Dermis blood vessel endothelial cell (primary cell): ENCODE results near the gene CRAMP1. TPM values are rescaled to one million over a fixed set of nuclear protein-coding genes. Genes with fewer than 3 reads are reported as not detected.

Experiments used
- DNase-seq: peaks from one replicate; pipeline ENCODE4 v3.0.0; 2010
- total RNA-seq: library from RNA; depleted of rRNA; stranded (reverse); fragments of >200 nt; gene quantifications from 2 replicates; pipeline ENCODE4 v1.2.3, GENCODE V29; 2014

Gene CRAMP1
- total RNA-seq, 1 donor from 2014 or later: 12.9 TPM

DNA sequence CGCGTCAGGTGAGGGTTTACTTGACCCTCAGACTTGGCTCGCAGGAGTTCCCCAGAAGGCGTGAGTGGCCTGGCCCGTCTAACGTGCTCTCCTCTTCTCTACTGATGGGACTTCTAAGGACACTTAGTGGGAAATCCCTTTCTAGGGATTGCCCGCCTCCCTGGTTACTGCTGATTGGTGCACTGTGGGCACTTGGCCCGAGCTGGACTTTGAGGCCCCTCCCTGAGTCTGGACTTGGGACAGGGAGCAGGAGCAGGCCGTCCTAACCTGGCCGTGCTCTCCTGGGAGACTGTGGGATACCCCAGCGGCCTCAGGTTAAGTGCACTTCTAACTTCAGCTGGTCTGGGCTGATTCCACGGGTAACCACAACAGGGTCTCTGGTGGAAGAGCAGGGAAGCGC, 15.0 kb upstream of the CRAMP1 start:
- no peak for DNase-seq

DNA sequence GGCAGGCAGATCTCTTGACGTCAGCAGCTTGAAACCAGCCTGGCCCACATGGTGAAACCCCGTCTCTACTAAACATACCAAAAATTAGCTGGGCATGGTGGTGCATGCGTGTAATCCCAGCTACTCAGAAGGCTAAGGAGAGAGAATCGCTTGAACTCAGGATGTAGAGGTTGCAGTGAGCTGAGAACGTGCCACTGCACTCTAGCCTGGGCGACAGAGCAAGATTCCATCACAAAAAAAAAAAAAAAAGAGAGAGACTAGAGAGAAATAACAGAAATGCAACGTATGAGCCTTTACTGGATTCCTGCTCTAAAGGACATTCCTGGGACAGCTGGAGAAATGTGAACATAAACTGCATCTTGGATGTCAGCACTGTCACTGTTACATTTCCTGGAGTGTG, 11.1 kb upstream of the CRAMP1 start:
- no peak for DNase-seq

DNA sequence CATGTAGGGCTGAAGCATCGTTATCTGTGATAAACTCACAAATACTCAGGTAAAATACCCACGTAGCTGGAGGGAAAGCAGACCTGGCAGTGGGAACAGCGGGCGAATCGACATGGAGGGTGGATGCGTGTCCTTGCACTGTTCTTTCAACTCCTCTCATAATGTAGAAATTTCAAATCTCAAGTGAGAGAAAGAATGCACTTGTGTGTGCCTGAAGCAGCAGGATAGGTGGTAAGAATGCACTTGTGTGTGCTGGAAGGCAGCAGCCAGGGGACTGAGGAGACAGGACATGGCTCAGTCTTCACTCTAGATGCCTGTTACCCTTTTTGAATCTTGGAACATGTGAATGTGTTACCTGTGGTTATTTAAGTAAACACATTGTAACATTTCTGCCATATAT, 10.7 kb upstream of the CRAMP1 start:
- DNase-seq: no peak

DNA sequence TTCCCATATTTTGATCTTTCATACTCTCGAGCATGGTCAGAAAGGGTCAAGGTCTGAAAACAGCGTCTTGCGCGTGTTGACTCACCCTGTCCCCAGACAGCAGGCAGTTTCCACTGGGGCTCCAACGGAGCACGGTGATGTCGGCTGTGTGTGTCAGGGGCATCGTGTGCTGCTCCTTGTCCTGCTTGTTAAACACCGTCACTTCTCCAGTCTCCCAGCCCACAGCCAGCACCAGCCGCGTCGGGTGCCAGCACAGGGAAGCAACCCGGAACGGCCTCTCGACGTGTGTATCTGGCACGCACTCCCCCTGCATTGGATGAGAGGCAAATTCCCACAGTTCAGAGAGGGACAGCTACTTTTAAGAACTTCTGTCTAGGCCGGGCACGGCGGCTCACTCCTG, 9.9 kb upstream of the CRAMP1 start:
- no peak for DNase-seq

DNA sequence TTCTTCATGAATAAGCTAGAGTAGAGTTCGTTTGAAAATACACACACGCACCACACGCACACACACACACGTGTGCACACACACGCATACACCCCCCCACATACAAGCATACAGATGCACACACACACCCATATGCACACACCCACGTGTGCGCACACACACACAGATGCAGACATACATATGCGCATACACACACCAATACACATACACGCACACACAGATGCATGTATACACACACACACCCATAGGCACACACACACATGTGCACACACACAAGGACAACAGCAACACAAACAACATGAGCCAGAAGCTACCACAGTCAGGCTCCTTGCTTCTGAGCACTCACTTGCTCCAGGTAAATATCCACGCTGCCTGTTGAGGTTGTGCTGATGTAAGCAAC, 5.4 kb upstream of the CRAMP1 start:
- no peak for DNase-seq

DNA sequence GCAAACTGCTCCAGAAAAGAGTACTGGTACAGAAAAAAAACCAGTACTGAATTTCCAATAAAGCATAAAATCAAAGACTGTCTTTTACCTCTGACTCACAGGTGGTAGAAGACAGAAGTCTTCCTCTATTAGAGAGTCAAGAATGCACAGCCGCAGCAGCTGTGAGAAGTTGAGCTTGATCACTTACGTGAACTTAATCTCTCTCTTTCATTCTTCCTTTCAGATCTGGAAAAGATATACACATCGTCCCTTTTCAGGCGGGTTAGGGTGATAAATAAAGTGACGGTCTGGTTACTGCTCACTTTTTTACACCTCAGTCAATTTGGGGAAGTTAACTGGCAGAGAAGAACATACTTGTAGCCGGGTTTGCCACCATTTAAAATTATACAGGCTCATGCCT, 4.2 kb upstream of the CRAMP1 start:
- DNase-seq: no peak

DNA sequence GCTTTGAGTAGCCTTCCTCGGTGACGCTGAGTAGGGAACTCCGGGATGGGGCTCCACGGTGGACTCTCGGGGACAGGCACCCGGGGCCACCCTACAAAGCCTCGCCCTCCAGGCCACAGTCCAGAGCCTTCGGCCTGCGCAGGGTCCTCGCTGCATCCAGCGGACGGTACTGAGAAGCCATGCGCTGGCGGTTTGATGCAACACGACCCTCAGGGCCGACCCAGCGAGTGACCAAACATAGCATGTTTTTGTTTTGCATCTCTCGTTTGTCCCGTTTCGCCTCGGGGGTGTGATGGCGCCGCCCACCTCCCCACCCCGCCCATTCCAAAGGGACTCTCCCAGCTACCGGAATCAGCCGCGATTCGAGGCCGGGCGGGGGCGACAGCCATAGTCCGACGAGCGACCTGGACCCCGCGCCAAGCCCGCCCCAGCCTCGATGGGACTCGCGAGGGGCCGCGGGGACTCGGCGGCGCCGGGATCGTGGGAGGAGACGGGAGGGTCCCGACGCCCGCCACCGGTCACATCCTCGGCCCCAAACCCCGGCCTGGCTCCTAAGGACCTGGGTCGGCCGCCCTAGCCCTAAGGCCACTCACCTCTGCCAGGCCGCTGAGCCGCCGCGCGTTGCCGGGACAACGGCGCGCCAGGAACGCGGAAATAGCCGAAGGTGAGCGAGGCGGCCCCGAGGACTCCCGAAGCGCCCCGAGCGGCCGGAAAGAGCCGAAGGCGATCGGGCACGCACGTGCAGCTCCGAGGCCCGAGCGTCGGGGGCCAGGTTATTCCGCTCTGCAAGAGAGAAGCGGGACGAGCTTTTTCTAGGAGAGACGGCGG, 1.9 kb upstream of the CRAMP1 start:
- peak; percentile 93 for DNase-seq

DNA sequence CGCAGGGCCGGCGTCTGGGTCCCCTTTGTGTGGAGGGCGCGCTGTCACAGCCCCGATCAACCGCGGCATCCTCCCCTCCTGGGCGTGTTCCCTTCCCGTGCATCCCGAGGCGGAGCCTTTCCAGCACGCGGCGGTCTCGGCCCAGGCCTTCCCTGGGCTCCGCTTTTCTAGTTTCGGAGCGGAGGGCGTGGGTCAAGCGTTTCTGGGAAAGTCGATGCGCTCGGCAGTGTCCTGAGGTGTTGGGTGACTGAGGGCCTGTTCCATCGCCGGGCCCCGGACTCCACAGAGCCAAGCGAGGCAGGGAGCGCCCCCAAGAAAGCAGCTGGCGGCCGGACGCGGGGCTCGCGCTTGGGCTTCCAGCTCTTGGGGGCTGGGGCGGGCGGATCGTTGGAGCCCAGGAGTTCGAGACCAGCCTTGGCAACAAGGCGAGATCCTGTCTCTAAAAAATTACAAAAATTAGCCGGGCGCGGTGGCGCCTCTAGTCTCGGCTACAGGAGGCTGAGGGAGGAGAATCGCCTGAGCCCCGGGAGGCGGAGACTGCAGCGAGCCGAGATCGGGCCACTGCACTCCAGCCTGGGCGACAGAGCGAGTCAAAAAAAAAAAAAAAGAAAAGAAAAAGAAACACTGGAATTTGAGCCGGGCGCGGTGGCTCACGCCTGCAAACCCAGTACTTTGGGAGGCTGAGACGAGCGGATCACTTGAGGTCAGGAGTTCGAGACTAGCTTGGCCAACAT, 1.1 kb upstream of the CRAMP1 start:
- DNase-seq: peak; percentile 7

DNA sequence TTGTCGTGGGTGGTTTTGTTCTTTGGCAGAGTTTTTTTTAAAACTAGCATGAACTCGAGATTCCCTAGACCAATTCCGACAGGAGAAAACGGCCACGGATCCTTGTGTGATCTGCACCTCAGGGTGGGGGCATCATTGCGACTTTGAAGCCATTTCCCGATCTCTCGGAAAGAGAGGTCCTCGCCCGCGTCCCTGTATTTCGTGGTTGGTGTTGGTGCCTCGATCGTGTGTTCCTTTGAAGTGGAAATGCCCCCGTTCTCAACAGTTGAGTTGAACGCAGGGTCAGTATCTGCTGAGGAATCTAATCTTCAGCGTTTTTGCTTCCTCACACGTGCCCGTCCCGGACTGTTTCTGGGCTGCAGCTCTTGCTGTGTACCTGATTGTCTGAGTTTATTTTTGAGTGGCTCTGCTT, 1.1 kb downstream of the CRAMP1 start:
- peak; percentile 32 for DNase-seq

DNA sequence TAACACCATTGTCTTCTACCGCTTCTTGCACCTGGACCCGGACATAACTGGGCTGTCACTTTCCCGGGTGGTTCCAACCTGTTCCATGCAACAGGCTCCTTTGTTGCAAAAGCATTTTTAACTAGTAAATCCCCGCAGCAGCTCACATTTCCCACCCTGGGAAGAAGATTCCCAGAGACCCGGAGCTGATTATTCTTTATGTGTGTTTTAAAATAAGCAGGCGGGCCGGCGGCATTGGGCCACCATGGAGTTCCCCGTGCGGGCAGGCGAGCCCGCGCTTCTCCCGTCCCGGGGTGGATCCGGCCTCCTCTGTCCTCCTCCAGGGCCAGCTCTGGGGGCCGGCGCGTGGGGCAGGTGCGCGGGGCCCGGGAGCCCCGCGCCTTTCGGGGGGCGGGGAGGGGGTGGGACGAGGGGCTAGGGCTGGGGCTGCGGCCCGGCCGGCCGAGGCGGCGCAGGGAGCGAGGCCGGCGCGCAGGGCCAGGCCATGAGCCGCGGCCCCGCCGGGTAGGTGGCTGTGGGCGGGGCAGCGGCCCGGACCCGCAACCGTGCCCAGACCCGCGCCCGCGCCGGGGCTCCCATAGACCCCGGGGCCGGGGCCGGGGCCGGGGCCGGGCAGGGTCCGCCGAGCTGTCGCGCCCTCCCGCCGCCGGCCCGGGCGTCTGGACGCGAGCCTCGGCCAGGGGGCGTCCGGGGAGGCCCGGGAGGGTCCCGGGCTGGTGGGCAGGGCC, 1.7 kb downstream of the CRAMP1 start:
- DNase-seq: peak; percentile 32

DNA sequence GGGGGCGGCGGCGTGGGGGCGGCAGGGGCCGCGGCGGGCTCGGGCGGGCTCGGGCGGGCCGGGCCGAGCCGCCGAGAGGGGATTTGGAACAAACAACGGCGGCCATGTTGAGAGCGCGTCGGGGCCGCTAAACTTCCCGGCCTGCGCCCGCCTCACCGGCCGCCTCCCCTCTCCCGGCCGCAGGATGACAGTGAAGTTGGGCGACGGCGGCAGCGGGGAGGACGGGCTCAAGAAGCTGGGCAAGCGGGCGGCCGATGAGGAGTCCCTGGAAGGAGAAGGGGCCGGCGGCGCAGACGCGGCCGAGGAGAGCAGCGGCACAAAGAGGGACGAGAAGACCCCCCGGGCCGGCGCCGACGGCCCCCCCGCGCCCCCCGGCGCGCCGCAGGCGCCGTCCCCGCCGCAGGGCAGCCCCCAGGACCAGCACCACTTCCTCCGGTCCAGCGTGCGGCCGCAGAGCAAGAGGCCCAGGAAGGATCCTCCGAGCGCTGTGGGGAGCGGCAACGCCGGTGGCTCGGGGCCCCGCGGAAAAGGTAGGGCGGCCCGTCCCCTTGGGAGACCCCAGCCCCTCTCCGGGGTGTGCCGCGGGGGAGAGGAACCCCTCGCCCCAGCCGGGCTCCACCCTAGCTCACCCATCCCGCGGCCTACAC, 2.4 kb downstream of the CRAMP1 start:
- peak; percentile 64 for DNase-seq

DNA sequence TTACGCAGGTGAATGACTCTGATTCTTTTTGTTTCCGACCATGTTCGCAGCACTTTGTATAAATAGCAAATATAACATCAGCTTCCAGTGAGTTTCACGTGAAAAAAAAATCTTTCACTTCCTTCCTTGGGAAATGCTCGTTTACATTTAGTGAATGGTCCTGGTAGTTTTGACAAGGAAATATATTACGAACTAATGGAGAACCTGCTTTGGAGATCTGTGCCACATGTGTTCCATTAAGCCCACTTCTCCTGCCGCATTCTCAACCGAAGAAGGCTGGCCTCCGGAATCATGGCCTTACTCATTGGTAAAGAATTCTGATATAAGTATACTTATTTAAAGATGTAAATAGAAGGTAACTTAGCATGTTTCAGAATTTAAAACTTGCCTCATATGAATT, 3.6 kb downstream of the CRAMP1 start:
- DNase-seq: peak; percentile 49

DNA sequence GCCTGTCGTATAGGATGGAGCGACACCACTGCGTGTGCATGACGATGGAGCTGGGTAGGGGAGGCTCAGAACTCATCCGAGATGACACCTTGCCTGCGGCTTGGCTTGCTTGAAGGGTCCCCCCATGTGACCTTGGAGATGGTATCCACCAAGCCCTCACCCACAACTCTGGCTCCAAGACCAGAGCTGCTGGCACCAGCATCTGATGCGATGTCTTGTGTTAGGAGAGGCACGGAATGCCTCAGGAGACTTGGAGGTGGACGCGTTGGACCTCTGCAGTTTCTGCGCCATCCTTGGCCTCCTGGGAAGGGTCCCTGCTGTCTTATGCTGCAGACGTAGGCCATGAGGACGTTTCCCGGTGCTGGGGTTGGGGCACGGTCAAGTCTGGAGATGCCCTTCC, 7.8 kb downstream of the CRAMP1 start:
- DNase-seq: no peak

DNA sequence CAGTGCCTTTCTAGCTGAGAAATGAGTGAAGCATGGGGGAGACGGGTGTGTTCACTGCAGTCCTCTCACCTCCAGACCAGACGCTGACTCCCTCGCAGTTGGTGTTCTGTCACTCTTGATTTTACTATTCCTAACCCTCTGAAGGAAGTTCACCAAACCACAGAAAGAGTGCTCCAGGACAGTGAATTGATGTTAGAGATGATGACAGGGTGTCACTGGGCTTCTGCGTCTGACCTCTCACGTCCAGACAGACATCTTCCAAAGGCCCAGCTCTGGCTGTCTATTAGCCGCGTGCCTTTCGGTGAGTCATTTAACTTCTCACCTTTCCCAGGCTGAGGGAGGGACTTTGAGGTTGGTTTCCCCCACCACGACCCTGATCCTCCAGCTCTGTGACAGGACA, 8.2 kb downstream of the CRAMP1 start:
- no peak for DNase-seq

DNA sequence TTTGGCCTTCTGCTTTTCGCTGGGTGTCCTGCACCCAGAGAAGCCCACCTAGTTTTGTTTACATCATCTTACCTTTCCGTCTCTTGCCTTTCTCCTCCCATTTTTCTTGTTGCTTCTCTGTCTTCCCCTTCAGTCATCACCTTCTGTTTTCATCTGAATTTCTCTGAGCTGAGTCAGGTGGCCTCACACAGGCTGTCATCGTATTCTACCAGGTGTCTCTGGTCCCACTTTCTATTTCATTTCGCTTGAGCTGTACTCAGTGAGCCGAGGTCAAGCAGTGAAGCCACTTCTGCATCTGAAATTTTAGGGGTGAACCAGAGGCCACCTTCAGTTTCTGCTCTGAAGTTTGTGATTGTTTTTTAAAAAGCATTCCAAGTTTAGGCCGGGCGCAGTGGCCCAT, 9.7 kb downstream of the CRAMP1 start:
- no peak for DNase-seq

DNA sequence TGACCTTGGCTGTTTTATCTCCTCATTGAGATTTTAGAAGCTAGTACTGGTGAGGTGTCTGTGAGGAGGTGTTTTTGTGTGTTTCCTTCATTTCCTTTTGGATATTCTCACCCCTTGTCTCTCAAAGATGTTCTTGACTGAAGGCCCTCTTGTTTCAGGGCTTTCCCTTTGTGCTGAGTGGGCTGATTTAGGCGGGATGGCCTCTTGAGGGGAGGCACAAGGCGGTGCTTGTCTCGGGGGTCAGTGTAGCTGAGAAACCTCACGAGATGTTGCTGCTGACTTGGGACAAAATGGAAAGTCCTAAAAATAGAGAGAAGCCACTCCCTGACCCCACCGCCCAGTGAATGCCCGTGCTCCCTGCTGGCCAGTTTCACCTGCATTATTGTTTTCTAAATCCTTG, 14.2 kb downstream of the CRAMP1 start:
- no peak for DNase-seq

DNA sequence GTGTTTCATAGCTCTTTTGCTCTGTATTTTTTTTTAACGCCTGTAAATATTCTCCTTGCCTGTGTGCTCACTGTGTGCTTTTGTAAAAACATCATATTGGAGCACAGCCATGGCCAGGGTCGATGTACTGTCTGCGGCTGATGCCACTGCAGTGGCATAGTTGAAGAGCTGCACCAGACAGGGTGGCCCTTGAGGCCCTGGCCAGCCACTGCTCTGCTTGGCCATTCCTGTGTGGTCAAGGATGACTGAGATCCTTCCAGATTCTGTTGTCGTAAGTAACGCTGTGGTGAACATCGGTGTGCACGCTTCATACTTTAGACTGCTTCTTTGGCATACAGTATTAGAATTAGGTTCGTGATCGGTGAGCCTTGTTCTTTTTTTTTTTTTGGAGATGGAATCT, 14.6 kb downstream of the CRAMP1 start:
- DNase-seq: no peak

DNA sequence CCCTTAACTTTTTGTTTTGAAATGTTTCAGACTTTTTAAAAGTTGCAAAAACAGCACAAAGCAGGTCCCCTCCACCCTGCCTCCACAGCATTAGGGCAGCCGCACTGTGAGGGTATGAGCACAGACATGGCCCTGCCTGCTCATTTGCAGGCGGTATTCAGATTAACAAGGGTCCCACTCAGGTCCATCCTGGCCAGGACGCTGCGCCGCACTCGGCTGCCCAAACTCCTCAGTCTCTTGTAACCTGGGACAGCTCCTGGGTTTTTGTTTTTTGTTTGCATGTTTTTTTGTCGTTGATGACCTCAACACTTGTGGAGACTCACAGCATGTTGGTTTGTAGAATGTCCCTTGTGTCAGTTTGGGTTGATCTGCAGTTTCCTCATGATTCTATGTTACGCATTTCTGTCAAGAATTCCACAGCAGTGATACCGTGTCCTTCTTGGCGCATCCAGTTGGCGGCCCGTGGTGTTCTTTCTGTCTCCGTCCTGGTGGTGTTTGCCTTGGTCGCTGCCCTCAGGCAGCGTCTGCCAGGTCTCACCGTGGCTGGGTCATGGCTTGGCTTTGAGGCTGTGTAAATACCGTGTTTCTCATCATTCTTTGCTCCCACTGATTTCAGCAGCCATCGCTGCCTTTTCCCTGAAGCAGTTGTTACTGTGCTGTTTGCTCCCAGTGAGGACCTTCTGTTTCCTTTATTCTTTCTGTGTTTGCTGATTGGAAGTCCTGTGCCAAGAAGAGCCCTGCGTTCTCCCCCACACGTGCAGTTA, 18.5 kb downstream of the CRAMP1 start:
- DNase-seq: no peak

DNA sequence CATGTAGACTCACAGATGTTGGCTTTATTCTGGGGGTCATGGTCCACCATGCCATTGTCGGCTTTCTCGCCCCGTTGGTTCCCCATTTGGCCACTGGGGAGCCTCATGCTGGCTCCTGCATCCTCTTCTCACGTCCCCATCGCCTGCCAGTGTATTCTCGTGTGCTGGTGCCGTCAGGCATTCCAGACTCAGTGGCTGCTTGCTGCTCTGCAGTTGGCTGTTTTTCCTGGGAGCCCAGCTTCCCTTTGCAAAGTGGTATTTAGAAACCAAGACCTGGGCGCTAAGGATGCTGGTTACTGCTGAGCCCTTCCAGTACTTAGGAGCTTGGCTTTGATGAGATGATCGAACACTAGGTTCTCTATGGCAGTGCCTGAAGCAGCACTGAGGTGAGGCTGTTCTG, 19.1 kb downstream of the CRAMP1 start:
- DNase-seq: no peak

DNA sequence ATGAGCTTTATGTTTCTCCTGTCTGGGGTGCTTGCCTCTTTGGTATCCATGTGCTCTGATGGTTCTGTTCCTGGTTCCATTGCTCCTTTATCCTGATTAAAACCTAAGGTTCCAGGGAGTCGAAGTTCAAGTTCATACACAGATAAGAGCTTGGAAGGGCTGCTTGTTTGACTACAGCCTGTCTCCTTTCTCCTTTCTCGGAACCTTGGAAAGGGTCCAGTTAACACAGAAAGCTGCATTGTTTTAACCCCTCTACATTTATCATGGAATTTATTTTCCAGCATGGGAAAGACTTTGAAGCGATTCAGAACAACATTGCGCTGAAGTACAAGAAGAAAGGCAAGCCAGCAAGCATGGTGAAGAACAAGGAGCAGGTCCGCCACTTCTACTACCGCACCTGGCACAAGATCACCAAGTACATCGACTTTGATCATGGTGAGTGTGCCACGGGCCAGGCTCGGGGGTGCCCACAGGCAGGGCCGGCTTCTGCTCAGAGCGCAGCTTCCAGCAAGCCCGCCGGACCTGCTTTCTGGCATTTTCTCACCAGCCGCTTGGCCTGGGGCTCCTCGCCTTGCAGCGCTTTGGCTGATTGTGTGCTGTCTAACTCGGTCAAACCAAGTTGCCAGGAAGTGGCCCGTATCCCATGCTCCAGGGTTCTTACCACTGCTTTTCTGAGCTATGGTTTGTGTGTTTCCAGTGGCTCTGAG, 19.9 kb downstream of the CRAMP1 start:
- no peak for DNase-seq

DNA sequence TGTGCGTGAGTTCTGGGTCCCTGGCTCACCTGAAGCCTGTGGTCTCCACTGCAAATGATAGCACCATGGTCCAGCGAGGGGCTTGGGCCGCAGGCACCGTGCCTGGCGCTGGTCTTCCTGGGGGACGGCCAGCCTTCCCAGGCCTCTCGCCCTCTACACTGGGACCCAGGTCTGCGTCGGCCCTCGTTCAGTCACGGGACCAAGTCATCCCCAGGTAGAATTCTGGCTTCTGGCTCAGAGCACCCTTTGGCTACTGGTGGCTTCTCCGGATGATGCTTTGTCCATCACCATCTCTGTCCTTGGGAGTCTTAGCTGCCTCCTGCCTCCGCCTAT, 20.4 kb downstream of the CRAMP1 start:
- no peak for DNase-seq

DNA sequence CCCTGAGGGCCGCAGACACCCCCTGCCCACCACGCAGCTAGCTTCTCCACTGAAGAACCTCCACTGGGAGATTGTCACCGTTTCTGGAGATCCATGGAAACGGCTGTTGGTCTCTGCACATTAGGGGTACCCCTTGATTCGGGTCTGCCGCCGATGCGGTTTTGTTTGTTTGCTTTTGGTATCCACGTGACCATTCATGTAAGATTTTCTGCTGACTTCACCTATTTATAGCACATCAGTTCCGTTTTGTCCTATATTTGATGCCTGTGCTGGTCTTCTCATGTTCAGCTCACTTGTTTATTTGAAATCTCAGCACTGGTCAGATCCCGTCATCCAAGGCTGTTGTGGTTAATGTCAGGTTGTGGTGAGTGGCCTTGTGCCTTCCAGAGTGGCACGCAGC, 21.1 kb downstream of the CRAMP1 start:
- no peak for DNase-seq
